ENCODE measurements around the gene KDM4C. TPM values are rescaled to one million over a fixed set of nuclear protein-coding genes. Genes with fewer than 3 reads are reported as not detected.

The KDM4C gene
- total and polyA plus RNA-seq, 2 of the 8 experiments (the other 6 are each of a cell fraction or from before 2014, with no cell fraction given): 13.0 to 26.1 TPM

DNA sequence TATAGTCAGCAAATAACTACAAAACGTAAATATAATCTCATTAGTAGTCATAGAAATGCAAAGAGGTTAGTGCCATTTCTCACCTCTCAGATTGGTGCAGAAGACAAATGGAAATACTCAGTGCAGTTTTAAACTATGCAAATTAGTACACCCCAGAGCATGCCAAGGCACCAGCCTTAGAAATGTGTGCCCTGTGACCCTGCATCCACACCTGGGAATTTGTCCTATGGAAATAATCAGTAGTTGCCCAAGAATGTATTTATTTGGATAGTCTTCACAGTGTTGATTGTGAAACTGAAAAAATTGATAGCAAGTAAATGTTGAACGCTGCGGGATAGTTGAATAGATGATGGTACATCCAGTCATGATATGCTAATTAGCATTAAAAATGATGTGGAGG is 152.7 kb downstream of the KDM4C start:
- H3K27ac ChIP-seq (ENCODE audit: low read depth, low read length): no peak overlapping the region
- FAIRE-seq (no peak), DNase-seq (ENCODE audit: low read depth in 1 of 2, low spot score in 2 of 2) (no peak)
- ChIA-PET POLR2A (ENCODE audit: partially characterized antibody) (no interaction called here), CTCF (ENCODE audit: partially characterized antibody) (interaction anchor here (0.9 to 1.4 kb wide), 4 partner anchors 15 to 324 kb away, joined by 3 to 5 read pairs (median 4); no protein-coding TSS in a partner anchor)
- H2AFZ ChIP-seq (ENCODE audit: low read length): no peak overlapping the region
- H3K14ac ChIP-seq (ENCODE audit: insufficient read length): no peak overlapping the region
- no peaks in the 10 kb centered on the region for H3K23me2 ChIP-seq (ENCODE audit: low read depth, low read length)
- H3K23ac ChIP-seq (ENCODE audit: insufficient read length): no peak overlapping the region
- H2AK5ac ChIP-seq (ENCODE audit: low read depth, low read length): no peak overlapping the region
- no peak overlapping the region for H2BK12ac ChIP-seq (ENCODE audit: low read depth, low read length)
- no peak overlapping the region for H2BK120ac ChIP-seq (replicated peaks; ENCODE audit: low read depth, low read length)
- no peak overlapping the region for H3K4me3 ChIP-seq (ENCODE audit: extremely low read depth in 1 of 4, insufficient read depth in 2 of 4, low read depth in 3 of 4, low read length in 4 of 4)
- no peak overlapping the region for H2BK5ac ChIP-seq (ENCODE audit: low read depth, low read length)
- H3K4me1 ChIP-seq (replicated peaks in 1 of 4; ENCODE audit: control insufficient read depth in 3 of 4, insufficient read depth in 4 of 4, low read length in 3 of 4): peaks cover 0 to 9% (median 5%) of the 10 kb centered on the region in 4 experiments; a peak in 1 of 7 replicates
- no peak overlapping the region for H4K8ac ChIP-seq (ENCODE audit: extremely low read depth, insufficient read depth, low read length)
- no peak overlapping the region for H4K5ac ChIP-seq (ENCODE audit: insufficient read length, low read depth, low read length)
- no peak overlapping the region for H2BK20ac ChIP-seq (ENCODE audit: low read length)
- no peak overlapping the region for H4K91ac ChIP-seq (replicated peaks; ENCODE audit: insufficient read length, low read length)
- no peaks in the 10 kb centered on the region for H3K27me3 ChIP-seq (replicated peaks in 1 of 4; ENCODE audit: control insufficient read depth in 3 of 4, extremely low read depth in 1 of 4, insufficient read depth in 3 of 4, low read length in 3 of 4)
- TF ChIP-seq RXRA (IDR thresholded peaks at IDR 0.05; ENCODE audit: insufficient read depth, low read depth, low read length) (no peak), RAD21 (IDR thresholded peaks at IDR 0.05 in 1 of 2, conservative IDR thresholded peaks at IDR 0.05 in 1 of 2; ENCODE audit: low read depth in 2 of 2, low read length in 2 of 2) (no peak), BACH1 (IDR thresholded peaks at IDR 0.05; ENCODE audit: low read length) (no peak), CREB1 (IDR thresholded peaks at IDR 0.05) (no peak)
- H2BK15ac ChIP-seq (ENCODE audit: low read length): no peak overlapping the region
- H3K56ac ChIP-seq (replicated peaks; ENCODE audit: insufficient read length, low read depth, low read length): no peak overlapping the region
- no peak overlapping the region for H3K9ac ChIP-seq (replicated peaks in 1 of 4; ENCODE audit: extremely low read depth in 1 of 4, low read depth in 3 of 4, low read length in 3 of 4)
- no peaks in the 10 kb centered on the region for H3K36me3 ChIP-seq (ENCODE audit: control insufficient read depth in 2 of 4, insufficient read depth in 4 of 4, low read length in 3 of 4)
- no peaks in the 10 kb centered on the region for H3K9me3 ChIP-seq (ENCODE audit: insufficient read depth in 2 of 2, low read depth in 1 of 2, low read length in 1 of 2)
- H3K4me2 ChIP-seq (ENCODE audit: insufficient read depth in 1 of 2, low read depth in 2 of 2, low read length in 2 of 2): no peak overlapping the region
- peaks cover 0 to 4% of the 10 kb centered on the region in 2 experiments for H4K20me1 ChIP-seq (replicated peaks in 1 of 2; ENCODE audit: control insufficient read depth in 1 of 2, insufficient read depth in 2 of 2, low read length in 2 of 2)
- no peak overlapping the region for H3K4ac ChIP-seq (replicated peaks; ENCODE audit: insufficient read length, low read depth, low read length)
- 82% methylated on average over 3 of the region's 3 CpGs; no CpG with 5 or more reads in 1 of the 2 experiments for WGBS, 2 experiments (ENCODE audit: extremely low coverage in 1 of 2, insufficient coverage in 1 of 2, insufficient read length in 1 of 2, insufficient replicate concordance in 2 of 2, low coverage in 1 of 2, low lambda C conversion rate in 2 of 2, missing lambda C conversion rate in 1 of 2)
- H3K79me1 ChIP-seq (ENCODE audit: low read depth, low read length): no peaks in the 10 kb centered on the region; the same call in 1 of the 2 replicates
- H3K79me2 ChIP-seq (ENCODE audit: control insufficient read depth in 1 of 2, insufficient read depth in 2 of 2, low read length in 2 of 2): no peaks in the 10 kb centered on the region
- no peak overlapping the region for H3K18ac ChIP-seq (ENCODE audit: extremely low read depth, low read length)

All from H1 (cell line).